GM18517 (cell line): Measurements from ENCODE around the gene CCDC88C.
A peak's percentile ranks its signal among the peaks of the same experiment; 100 is the strongest.
"Not testable (repeated sequence)": the region's sequence is repeated elsewhere in the genome, so short reads cannot be mapped to it uniquely, and the experiment has no call there.

Experiments used
- ATAC-seq: cut with Tn5 transposase; IDR thresholded peaks from one replicate; pipeline ENCODE4 v1.9.1; 2021; ENCODE audit warnings: mild to moderate bottlenecking, moderate library complexity; ENCODE audit not compliant: unreplicated experiment

Gene CCDC88C

GRCh38 chr14:91417120-91417982 lies at the start of gene CCDC88C:
TSS of gene CCDC88C (minus strand) at chr14:91417820. CDS start at chr14:91417690, 130 bp downstream.
- ATAC-seq: peak; percentile 40

GRCh38 chr14:91466192-91466591 lies 48.6 kb upstream of the CCDC88C start:
- no peak for ATAC-seq

- no peak for ATAC-seq
Measured at GRCh38 chr14:91464615-91465205, 47.1 kb upstream of the CCDC88C start.

GRCh38 chr14:91458612-91459011 lies 41.0 kb upstream of the CCDC88C start:
- no peak for ATAC-seq

GRCh38 chr14:91456283-91456682 lies 38.7 kb upstream of the CCDC88C start:
- no peak for ATAC-seq

- no peak for ATAC-seq
Measured at GRCh38 chr14:91454580-91454979, 37.0 kb upstream of the CCDC88C start.

- no peak for ATAC-seq
Measured at GRCh38 chr14:91454155-91454554, 36.5 kb upstream of the CCDC88C start.

- ATAC-seq: no peak
Measured at GRCh38 chr14:91453744-91454143, 36.1 kb upstream of the CCDC88C start.

- ATAC-seq: no peak
Measured at GRCh38 chr14:91444335-91445020, 26.9 kb upstream of the CCDC88C start.

- no peak for ATAC-seq
Measured at GRCh38 chr14:91439345-91439744, 21.7 kb upstream of the CCDC88C start.

GRCh38 chr14:91438845-91439244 lies 21.2 kb upstream of the CCDC88C start:
- no peak for ATAC-seq

- ATAC-seq: not testable (repeated sequence)
Measured at GRCh38 chr14:91436266-91436665, 18.6 kb upstream of the CCDC88C start.

GRCh38 chr14:91429385-91429784 lies 11.8 kb upstream of the CCDC88C start:
- no peak for ATAC-seq

- ATAC-seq: not testable (repeated sequence)
Measured at GRCh38 chr14:91428931-91429330, 11.3 kb upstream of the CCDC88C start.

GRCh38 chr14:91425531-91425944 lies 7.9 kb upstream of the CCDC88C start:
- ATAC-seq: not testable (repeated sequence)

GRCh38 chr14:91424813-91425530 lies 7.4 kb upstream of the CCDC88C start:
- no peak for ATAC-seq

- ATAC-seq: no peak
Measured at GRCh38 chr14:91420686-91421085, 3.1 kb upstream of the CCDC88C start.

GRCh38 chr14:91419451-91419850 lies 1.8 kb upstream of the CCDC88C start:
- ATAC-seq: no peak

GRCh38 chr14:91419044-91419397 lies 1.4 kb upstream of the CCDC88C start:
- no peak for ATAC-seq

GRCh38 chr14:91418387-91419043 lies 895 bp upstream of the CCDC88C start:
- ATAC-seq: peak; percentile 36

- ATAC-seq: peak; percentile 16
Measured at GRCh38 chr14:91417983-91418386, 365 bp upstream of the CCDC88C start.
